Hepatocyte (in vitro differentiated cells): ENCODE measurements around the gene DDX20.

Experiments used
- EZH2phosphoT487 ChIP-seq: fragments of 200-600 bp; sonication (generic); IDR thresholded peaks from one replicate; pipeline ENCODE4 v1.6.1; 2018; ENCODE audit warnings: antibody characterized with exemption, mild to moderate bottlenecking, low read depth, moderate library complexity; ENCODE audit not compliant: unreplicated experiment, severe bottlenecking
- TF ChIP-seq, protein P1 (sequence below): fragments of 200-600 bp; sonication (generic); IDR thresholded peaks from 2 replicates; pipeline ENCODE4 v1.5.1; 2016; ENCODE audit warnings: antibody characterized with exemption, mild to moderate bottlenecking; ENCODE audit not compliant: poor library complexity

DNA sequence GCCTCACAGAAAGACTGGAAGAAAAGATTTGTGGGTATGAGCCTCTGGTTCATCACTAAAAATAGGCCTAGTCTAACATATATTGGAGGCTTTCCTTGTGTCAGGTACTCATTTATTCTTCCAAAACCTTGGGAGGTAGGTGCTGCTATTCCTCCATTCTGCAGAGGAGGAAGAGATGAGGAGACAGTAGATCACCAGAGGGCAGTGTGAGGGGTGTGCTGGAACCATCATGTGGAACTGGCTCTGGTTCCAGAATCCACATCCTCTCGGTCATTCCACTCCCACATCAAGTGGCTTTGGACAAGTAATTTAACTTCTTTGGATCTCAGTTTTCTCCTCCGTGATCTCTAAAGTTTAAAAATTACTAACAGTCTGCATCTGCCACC is 9.1 kb upstream of the DDX20 start:
- TF ChIP-seq, protein P1, sequence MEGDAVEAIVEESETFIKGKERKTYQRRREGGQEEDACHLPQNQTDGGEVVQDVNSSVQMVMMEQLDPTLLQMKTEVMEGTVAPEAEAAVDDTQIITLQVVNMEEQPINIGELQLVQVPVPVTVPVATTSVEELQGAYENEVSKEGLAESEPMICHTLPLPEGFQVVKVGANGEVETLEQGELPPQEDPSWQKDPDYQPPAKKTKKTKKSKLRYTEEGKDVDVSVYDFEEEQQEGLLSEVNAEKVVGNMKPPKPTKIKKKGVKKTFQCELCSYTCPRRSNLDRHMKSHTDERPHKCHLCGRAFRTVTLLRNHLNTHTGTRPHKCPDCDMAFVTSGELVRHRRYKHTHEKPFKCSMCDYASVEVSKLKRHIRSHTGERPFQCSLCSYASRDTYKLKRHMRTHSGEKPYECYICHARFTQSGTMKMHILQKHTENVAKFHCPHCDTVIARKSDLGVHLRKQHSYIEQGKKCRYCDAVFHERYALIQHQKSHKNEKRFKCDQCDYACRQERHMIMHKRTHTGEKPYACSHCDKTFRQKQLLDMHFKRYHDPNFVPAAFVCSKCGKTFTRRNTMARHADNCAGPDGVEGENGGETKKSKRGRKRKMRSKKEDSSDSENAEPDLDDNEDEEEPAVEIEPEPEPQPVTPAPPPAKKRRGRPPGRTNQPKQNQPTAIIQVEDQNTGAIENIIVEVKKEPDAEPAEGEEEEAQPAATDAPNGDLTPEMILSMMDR = no peak
- no peak for TF ChIP-seq EZH2phosphoT487
